ENCODE results near the gene UCHL5. TPM values are rescaled to one million over a fixed set of nuclear protein-coding genes. Genes with fewer than 3 reads are reported as not detected.
A peak's percentile ranks its signal among the peaks of the same experiment; 100 is the strongest.

Gene UCHL5
- total and polyA plus RNA-seq, 2 experiments from 2014 or later, result 42.5 to 67.1 TPM

DNA sequence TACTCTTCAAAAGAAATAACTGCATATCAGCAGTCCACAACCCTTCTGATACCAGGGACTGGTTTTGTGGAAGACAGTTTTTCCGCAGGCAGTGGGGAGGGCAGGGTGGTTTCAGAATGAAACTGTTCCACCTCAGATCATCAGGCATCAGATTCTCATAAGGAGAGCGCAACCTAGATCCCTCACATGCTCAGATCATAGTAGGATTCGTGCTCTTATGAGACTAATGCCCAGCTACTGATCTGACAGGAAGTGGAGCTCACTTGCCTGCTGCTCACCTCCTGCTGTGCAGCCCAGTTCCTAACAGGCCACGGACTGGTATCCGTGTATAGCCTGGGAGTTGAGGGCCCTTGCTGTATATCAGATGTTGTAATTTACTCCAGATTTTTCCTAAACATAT lies 11.8 kb upstream of the UCHL5 start (continued):
- TF ChIP-seq, protein P1, sequence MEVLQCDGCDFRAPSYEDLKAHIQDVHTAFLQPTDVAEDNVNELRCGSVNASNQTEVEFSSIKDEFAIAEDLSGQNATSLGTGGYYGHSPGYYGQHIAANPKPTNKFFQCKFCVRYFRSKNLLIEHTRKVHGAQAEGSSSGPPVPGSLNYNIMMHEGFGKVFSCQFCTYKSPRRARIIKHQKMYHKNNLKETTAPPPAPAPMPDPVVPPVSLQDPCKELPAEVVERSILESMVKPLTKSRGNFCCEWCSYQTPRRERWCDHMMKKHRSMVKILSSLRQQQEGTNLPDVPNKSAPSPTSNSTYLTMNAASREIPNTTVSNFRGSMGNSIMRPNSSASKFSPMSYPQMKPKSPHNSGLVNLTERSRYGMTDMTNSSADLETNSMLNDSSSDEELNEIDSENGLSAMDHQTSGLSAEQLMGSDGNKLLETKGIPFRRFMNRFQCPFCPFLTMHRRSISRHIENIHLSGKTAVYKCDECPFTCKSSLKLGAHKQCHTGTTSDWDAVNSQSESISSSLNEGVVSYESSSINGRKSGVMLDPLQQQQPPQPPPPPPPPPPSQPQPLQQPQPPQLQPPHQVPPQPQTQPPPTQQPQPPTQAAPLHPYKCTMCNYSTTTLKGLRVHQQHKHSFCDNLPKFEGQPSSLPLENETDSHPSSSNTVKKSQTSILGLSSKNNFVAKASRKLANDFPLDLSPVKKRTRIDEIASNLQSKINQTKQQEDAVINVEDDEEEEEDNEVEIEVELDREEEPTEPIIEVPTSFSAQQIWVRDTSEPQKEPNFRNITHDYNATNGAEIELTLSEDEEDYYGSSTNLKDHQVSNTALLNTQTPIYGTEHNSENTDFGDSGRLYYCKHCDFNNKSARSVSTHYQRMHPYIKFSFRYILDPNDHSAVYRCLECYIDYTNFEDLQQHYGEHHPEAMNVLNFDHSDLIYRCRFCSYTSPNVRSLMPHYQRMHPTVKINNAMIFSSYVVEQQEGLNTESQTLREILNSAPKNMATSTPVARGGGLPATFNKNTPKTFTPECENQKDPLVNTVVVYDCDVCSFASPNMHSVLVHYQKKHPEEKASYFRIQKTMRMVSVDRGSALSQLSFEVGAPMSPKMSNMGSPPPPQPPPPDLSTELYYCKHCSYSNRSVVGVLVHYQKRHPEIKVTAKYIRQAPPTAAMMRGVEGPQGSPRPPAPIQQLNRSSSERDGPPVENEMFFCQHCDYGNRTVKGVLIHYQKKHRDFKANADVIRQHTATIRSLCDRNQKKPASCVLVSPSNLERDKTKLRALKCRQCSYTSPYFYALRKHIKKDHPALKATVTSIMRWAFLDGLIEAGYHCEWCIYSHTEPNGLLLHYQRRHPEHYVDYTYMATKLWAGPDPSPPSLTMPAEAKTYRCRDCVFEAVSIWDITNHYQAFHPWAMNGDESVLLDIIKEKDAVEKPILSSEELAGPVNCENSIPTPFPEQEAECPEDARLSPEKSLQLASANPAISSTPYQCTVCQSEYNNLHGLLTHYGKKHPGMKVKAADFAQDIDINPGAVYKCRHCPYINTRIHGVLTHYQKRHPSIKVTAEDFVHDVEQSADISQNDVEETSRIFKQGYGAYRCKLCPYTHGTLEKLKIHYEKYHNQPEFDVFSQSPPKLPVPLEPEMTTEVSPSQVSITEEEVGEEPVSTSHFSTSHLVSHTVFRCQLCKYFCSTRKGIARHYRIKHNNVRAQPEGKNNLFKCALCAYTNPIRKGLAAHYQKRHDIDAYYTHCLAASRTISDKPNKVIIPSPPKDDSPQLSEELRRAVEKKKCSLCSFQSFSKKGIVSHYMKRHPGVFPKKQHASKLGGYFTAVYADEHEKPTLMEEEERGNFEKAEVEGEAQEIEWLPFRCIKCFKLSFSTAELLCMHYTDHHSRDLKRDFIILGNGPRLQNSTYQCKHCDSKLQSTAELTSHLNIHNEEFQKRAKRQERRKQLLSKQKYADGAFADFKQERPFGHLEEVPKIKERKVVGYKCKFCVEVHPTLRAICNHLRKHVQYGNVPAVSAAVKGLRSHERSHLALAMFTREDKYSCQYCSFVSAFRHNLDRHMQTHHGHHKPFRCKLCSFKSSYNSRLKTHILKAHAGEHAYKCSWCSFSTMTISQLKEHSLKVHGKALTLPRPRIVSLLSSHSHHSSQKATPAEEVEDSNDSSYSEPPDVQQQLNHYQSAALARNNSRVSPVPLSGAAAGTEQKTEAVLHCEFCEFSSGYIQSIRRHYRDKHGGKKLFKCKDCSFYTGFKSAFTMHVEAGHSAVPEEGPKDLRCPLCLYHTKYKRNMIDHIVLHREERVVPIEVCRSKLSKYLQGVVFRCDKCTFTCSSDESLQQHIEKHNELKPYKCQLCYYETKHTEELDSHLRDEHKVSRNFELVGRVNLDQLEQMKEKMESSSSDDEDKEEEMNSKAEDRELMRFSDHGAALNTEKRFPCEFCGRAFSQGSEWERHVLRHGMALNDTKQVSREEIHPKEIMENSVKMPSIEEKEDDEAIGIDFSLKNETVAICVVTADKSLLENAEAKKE (CRISPR knock-in tag; IDR thresholded peaks at IDR 0.05), result no peak
- TF ChIP-seq ZNF114 (CRISPR knock-in tag; IDR thresholded peaks at IDR 0.05) (no peak), STAT1 (IDR thresholded peaks at IDR 0.05; ENCODE audit: unreplicated experiment) (no peak)

DNA sequence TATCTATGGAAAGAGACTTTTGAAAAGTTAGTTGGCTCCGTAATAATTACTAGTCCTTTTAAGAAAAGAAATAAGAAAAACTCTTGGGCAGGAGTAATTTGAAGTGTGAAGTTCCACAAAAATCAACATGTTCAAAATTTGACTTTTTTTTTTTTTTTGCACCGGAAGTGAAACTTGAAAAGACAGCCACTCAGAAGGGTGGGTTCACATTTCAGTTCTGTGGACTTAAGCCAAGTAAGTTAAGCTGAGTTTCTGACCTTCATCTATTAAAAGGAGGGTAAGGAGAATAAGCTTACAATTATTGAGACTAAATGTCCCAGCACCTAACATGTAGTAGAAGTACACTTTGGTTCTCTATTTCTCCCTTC lies 11.2 kb upstream of the UCHL5 start:
- H3K36me3 Mint-ChIP-seq (ENCODE audit: low read depth), result peaks cover 11% of the 10 kb centered on the region; the same call in 2 of the 3 replicates
- H3K27ac Mint-ChIP-seq, result peak overlapping the region; percentile 35; the same call in 1 of the 2 replicates
- Histone ChIP-seq H3F3A (replicated peaks; ENCODE audit: low read depth) (no peaks in the 10 kb centered on the region), H3K4me3 (no peak overlapping the region), H3K9me2 (ENCODE audit: insufficient read depth) (no peaks in the 10 kb centered on the region), H4K20me1 (replicated peaks; ENCODE audit: insufficient read depth) (peaks cover 16% of the 10 kb centered on the region; the same call in 1 of the 2 replicates), H3K27me3 (ENCODE audit: insufficient read depth) (no peaks in the 10 kb centered on the region), H3K79me2 (replicated peaks; ENCODE audit: insufficient read depth) (peaks cover 81% of the 10 kb centered on the region), H3K27ac (ENCODE audit: low read depth) (no peak overlapping the region), H3K4me1 (ENCODE audit: insufficient read depth) (0 out of 2 replicates have a peak, but pooled peaks cover 13% of the 10 kb centered on the region), H3K36me3 (ENCODE audit: insufficient read depth) (no peaks in the 10 kb centered on the region; the same call in 1 of the 2 replicates), H3K4me2 (no peak overlapping the region), H2AFZ (no peak overlapping the region)
- H3K4me3 Mint-ChIP-seq, result no peak overlapping the region
- peaks cover 9% of the 10 kb centered on the region for H3K4me1 Mint-ChIP-seq
- DNase-seq (ENCODE audit: low spot score) (no peak), ATAC-seq (no peak)
- no peaks in the 10 kb centered on the region for H3K9me3 Mint-ChIP-seq
- H3K27me3 Mint-ChIP-seq (ENCODE audit: insufficient read depth, low read depth, poor library complexity), result no peaks in the 10 kb centered on the region
- no peak for TF ChIP-seq EZH2 (IDR thresholded peaks at IDR 0.05; ENCODE audit: low read depth, unreplicated experiment)
- no peak for TF ChIP-seq JUNB (IDR thresholded peaks at IDR 0.05; ENCODE audit: unreplicated experiment)
- TF ChIP-seq, protein P2, sequence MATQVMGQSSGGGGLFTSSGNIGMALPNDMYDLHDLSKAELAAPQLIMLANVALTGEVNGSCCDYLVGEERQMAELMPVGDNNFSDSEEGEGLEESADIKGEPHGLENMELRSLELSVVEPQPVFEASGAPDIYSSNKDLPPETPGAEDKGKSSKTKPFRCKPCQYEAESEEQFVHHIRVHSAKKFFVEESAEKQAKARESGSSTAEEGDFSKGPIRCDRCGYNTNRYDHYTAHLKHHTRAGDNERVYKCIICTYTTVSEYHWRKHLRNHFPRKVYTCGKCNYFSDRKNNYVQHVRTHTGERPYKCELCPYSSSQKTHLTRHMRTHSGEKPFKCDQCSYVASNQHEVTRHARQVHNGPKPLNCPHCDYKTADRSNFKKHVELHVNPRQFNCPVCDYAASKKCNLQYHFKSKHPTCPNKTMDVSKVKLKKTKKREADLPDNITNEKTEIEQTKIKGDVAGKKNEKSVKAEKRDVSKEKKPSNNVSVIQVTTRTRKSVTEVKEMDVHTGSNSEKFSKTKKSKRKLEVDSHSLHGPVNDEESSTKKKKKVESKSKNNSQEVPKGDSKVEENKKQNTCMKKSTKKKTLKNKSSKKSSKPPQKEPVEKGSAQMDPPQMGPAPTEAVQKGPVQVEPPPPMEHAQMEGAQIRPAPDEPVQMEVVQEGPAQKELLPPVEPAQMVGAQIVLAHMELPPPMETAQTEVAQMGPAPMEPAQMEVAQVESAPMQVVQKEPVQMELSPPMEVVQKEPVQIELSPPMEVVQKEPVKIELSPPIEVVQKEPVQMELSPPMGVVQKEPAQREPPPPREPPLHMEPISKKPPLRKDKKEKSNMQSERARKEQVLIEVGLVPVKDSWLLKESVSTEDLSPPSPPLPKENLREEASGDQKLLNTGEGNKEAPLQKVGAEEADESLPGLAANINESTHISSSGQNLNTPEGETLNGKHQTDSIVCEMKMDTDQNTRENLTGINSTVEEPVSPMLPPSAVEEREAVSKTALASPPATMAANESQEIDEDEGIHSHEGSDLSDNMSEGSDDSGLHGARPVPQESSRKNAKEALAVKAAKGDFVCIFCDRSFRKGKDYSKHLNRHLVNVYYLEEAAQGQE (IDR thresholded peaks at IDR 0.05; ENCODE audit: unreplicated experiment), result no peak
- no peak for TF ChIP-seq CREB1 (CRISPR knock-in tag; IDR thresholded peaks at IDR 0.05; ENCODE audit: low read depth)
- TF ChIP-seq NANOG (IDR thresholded peaks at IDR 0.05; ENCODE audit: borderline replicate concordance), result no peak
- no peak for TF ChIP-seq POLR2AphosphoS5 (IDR thresholded peaks at IDR 0.05; ENCODE audit: low read depth)
- TF ChIP-seq STAT1 (IDR thresholded peaks at IDR 0.05; ENCODE audit: unreplicated experiment), result no peak
- TF ChIP-seq EZH2phosphoT487 (IDR thresholded peaks at IDR 0.05; ENCODE audit: unreplicated experiment), result no peak

All from GM23338 (cell line).